ENCODE data around the gene SMPD4.
"Not testable (repeated sequence)": the region's sequence is repeated elsewhere in the genome, so short reads cannot be mapped to it uniquely, and the experiment has no call there.

SMPD4 gene, protein sequence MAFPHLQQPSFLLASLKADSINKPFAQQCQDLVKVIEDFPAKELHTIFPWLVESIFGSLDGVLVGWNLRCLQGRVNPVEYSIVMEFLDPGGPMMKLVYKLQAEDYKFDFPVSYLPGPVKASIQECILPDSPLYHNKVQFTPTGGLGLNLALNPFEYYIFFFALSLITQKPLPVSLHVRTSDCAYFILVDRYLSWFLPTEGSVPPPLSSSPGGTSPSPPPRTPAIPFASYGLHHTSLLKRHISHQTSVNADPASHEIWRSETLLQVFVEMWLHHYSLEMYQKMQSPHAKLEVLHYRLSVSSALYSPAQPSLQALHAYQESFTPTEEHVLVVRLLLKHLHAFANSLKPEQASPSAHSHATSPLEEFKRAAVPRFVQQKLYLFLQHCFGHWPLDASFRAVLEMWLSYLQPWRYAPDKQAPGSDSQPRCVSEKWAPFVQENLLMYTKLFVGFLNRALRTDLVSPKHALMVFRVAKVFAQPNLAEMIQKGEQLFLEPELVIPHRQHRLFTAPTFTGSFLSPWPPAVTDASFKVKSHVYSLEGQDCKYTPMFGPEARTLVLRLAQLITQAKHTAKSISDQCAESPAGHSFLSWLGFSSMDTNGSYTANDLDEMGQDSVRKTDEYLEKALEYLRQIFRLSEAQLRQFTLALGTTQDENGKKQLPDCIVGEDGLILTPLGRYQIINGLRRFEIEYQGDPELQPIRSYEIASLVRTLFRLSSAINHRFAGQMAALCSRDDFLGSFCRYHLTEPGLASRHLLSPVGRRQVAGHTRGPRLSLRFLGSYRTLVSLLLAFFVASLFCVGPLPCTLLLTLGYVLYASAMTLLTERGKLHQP

DNA sequence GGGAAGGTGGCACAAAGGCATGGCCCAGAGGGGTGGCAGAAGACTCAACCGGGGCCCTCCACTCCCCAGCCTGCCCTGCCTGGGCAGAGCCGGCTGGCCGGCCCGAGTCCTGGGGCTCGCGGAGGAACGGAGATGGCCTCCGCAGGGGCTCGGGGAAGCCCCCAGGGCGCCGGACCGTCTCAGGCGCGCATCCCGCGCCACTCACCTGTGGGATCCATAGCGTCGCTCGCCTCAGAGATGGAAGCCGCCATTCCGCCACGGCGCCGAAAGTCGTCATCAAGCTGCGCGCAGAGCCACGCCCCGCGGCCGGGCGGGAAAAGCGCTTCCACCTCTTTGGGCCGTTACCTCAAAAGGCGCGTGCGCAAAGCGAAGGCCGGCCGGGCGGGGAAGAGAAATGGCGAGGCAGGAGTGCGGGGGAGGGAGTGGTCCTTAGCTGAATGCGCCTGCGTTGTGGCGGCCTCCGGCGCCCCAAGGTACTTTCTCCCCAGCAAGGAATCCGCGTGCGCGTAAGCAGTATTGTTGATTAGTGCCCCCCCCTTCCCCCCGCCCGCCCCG is at the start of gene SMPD4:
TSS of gene SMPD4 (minus strand) at position 278 of the 555 bp plus-strand sequence. CDS start 5,010 bp downstream, outside the sequence.
- peak; percentile 95 for DNase-seq

DNA sequence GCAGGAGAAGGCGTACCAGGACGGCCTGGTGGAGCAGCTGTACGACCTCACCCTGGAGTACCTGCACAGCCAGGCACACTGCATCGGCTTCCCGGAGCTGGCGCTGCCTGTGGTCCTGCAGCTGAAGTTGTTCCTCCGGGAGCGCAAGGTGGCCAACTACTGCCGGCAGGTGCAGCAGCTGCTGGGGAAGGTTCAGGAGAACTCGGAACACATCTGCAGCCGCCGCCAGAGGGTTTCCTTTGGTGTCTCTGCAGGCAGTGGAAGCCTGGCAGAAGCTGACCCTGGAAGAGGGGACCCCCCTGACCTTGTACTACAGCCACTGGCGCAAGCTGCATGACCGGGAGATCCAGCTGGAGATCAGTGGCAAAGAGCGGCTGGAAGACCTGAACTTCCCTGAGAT is 49.5 kb upstream of the SMPD4 start:
- DNase-seq: not testable (repeated sequence)

DNA sequence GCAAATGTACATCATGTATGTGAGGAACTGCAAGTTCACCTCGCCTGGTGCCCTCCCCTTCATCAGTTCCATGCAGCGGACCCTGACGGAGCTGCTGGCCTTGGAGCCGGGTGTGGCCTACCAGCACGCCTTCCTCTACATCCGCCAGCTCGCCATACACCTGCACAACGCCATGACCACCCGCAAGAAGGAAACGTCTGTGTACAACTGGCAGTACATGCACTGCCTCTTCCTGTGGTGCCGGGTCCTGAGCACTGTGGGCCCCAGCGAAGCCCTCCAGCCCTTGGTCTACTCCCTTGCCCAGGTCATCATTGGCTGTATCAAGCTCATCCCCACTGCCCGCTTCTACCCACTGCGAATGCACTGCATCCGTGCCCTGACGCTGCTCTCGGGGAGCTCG is 49.0 kb upstream of the SMPD4 start:
- DNase-seq: not testable (repeated sequence)

DNA sequence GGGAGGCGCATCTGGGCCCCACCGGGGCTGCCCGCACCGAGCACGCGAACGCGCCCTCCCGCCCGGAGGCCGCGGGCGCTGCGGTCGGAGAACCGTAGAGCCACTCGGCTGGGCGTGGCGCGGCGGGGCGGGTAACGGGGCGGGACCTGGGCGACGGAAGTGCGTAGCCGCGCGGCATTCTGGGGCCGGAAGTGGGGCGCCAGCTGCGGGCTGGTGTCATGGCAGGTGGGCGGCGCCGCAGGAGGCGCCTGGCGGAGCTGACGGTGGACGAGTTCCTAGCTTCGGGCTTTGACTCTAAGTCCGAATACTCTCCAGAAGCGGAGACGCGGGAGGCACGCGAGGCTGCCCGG is 47.7 kb upstream of the SMPD4 start:
- DNase-seq: not testable (repeated sequence)

DNA sequence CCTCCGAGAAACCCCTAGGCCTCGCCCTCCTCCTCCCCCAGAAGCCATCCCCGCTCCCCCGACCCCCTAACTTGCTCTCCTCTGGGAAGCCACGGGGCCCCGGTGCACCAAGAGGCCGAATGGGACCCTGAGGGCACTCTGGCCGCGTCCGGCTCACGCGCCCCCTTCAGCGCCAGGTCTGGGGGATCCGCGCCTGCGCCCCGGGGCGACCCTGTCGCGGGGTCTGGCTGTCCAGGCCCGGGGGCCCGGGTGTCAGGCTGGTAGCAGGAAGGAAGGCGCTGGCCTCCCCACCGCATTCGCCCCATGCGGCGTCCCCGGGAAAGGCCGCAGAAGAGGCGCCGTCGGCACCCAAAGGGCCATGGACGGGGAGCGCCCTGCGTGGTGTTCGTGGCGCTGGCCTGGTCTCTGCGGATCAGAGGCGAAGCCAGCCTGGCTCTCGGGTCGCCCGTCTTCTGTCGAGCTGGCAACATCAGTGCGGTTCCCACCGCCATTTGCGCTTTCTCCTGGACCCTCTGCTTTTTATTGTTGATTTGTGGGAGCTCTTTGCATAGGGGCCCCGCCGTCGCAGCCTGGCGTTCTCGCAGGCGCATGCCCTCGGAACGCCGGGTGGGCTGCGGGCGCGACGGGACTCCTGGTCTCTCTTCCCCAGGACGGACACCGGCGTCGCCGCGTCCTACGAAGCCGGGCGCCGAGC is 47.2 kb upstream of the SMPD4 start:
- DNase-seq: not testable (repeated sequence)

DNA sequence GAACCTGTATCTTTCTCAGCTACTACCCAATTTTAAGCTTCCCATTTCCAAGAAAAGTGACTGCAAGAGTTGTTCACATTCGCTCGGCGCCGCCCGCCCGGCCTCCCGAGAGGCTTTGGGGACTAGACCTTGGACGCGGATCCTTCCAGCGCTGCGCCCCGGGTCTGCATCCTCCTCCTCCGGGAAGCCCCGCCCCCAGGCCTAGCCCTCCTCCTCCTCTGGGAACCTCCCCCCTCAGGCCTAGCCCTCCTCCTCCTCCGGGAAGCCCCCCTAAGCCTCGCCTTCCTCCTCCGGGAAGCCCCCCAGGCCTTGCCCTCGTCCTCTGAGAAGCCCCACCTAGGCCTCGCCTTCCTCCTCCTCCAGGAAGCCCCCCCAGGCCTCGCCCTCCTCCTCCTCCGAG is 46.6 kb upstream of the SMPD4 start:
- not testable (repeated sequence) for DNase-seq

DNA sequence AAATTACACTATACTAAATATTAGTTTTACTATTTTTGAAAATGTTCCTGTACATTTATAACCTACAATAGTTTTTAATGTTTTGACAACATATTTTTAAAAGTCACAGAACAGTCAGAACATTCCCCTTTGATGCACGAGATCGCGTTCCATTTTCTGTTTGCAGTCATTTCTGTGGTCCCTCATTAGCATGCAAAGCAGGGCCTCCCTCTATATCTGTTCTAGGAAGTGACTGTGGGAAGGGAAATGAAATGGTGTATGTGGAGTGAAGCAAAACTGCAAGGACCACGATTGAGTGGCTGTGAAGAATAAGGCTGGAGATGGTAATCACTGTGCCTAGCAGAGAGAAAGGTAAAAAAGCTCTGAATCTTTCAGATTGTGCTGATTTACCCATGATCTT is 41.1 kb upstream of the SMPD4 start:
- DNase-seq: not testable (repeated sequence)

DNA sequence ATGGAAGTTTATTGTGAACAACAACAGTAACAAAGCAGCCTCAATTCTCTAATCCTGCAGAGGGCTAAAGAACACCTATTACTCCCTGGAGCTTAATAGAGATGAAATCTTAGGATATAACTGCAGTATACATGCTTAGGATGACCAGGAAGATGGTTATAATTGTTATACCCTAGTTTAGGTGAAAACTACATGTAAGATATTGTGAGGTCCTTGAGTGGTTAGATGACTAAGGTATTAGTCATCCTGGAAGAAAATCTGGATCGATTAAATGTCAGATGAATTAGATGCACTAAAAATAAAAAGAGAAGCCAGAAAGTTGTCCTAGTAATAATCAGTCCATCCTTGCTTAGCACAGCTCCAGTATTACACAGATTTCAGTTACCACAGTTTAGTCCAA is 39.1 kb upstream of the SMPD4 start:
- not testable (repeated sequence) for DNase-seq

DNA sequence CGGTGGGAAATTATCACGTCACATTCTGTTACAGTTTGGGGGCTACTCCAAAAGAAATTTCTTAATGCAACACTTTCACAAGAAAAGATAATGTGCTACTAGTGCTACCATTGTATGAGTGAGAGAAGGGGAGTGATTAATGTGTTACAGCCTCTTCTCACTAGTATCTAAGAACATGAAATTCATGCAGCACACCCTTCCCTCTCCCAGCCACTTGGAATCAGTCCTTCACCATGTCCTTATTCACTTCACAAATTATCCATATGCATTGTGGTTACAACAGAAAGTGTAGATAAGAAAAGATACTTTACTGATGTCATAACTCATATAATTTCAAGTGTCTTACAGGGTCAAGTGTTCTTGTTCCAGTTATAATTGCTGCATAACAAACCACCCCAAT is 37.7 kb upstream of the SMPD4 start:
- not testable (repeated sequence) for DNase-seq

DNA sequence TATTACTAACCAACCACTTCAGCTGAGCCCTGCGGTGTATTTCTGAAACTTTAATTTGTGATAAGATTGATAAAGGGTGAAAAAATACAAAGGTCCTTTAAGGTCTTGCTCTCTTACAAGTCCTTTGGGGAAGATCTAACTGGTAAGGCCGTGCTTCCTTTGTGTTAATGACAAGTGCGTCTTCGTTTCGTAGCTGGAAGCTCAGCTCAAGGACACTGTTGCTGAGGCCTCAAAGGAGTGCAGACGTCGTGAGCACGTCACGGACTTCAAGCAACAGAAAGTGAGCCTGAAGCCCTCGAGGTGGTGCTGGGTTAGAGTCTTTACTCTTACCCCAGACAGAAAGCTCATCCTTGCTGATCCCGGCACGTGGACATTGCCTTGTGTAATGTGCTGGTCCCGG is 25.6 kb upstream of the SMPD4 start:
- not testable (repeated sequence) for DNase-seq

DNA sequence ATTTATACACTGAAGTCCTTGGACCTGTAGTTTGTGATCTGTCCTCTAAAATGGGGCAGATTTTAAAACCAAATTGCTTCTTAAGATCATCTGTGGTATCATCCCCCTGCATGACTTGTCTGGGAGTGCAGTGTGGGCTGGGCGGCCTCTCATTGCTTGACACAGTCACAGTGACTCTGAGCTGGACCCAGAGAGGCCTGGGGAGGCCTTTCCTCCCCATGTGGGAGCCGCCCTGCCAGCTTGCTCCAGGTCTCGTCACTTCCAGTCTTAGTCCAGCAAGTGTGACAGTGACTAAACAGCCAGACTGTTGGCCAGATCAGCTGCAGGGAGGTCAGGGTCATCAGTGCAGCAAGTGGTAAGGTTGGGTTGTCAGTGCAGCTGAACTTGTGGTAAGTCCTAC is 21.7 kb upstream of the SMPD4 start:
- DNase-seq: not testable (repeated sequence)

DNA sequence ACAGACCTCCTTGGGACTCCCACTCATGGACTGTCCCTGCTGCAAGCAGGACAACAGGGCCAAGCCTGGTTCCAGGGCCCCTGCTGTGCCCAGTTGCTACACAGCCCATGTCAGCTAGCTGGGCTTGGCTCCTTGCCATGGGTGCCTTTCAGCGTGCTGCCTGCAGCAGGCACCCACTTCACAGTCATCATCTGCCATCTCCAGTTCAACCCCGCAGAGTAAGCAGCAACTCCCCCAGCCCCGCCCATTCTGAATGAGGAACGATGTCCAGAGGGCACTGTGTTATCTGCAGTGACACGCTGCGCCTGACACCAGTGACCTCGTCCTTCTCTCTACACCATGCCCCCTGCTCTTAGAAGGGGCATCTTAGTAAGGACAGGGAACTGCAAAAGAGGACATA is 21.1 kb upstream of the SMPD4 start:
- DNase-seq: not testable (repeated sequence)

DNA sequence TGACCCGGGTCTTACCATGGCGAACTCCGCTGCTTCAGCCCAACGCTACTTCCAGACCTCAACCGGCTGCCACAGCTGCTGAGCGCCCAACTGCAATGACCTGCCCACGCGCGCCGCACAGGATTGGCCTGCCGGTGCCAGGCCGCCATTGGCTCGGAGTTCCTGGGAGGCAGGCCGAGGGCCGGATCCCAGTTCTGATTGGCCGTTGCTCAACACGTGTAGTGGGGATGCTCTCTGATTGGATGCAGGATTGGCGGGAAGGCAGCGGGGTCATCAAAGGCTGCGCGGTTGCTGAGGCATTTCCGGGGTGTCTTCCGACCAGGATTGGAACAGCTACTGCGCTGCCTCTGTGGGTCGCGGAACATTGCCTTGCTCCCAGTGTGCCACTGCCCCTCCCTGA is 16.9 kb upstream of the SMPD4 start, which contains the start of gene TUBA3E:
TSS of gene TUBA3E (minus strand) at position 97 of the 400 bp plus-strand sequence. CDS start at position 18, 79 bp downstream.
- DNase-seq: no peak

DNA sequence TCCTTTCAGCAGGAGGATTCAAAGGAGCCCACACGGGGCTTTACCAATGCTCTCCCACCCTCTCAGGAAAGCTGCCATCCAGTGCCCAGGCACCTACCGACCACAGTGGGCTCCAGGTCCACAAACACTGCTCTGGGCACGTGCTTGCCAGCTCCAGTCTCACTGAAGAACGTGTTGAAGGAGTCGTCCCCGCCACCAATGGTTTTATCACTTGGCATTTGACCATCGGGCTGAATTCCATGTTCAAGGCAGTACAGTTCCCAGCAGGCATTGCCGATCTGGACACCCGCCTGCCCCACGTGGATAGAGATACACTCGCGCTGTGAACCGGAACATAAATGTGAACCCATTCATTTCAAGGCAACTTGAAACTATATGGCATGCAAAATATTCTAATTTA is 14.7 kb upstream of the SMPD4 start:
- DNase-seq: not testable (repeated sequence)

DNA sequence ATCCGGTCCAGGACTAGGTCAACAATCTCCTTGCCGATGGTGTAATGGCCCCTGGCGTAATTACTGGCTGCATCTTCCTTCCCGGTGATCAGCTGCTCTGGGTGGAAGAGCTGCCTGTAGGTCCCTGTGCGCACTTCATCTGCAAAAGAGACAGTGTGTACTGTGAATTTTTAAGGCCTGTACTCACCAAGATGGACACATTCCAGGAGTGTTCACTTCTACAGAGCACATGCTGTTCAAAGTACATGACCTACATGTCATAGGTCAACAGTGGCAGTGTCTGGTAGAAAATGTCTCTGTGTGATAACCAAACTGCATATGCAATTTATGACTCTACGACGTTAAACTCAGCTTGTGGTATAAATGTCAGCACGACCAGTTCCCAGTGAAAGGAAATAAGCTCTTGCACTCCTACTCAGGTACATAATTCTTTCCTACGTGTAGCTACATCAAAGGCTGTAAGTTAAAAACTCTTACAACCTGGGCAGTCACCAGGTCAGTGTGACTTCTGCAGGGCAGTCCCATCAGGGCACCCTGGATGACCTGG is 13.8 kb upstream of the SMPD4 start:
- not testable (repeated sequence) for DNase-seq

DNA sequence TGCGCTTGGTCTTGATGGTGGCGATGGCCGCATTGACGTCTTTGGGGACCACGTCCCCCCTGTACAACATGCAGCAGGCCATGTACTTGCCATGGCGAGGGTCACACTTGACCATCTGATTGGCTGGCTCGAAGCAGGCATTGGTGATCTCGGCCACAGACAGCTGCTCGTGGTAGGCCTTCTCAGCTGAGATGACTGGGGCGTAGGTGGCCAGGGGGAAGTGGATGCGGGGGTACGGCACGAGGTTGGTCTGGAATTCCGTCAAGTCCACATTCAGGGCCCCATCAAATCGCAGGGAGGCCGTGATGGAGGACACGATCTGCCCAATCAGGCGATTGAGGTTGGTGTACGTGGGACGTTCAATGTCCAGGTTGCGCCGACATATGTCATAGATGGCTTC is 12.4 kb upstream of the SMPD4 start:
- DNase-seq: not testable (repeated sequence)

DNA sequence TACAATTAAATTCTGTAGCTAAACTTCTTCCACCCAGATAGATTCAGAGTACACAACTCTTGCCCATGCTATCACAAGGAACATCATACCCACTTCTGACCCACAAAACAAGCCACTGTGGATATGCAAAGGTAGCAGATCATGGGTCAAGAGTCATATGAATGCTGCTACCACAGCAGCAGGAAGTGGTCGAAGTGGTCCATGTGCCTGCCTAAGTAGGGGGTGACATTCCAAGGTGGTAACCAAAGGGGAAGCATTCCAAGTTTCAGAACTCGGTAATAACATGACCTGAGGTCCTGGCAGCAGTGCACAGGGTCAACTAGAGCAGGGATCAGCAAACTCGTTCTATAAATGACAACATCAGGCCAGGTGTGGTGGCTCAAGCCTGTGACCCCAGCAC is 11.0 kb upstream of the SMPD4 start:
- DNase-seq: not testable (repeated sequence)

DNA sequence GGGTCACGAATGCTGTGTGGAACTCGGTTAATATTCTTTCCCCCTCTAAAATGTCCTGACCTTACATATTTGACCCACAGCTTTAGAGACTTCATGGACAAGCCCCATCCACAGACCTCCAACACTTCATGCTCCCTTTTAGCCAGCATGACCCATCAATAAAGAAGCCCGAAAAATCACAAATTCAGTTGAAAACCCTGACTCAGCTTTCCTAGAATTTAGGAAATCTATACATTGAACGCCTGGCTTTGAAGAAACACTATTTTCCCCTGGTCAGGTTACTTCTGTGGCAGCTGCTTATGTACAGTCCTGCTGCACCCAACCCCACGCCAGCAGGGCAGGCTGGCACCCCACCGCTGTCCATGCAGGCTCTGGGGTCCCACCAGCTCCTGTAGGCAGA is 9.9 kb upstream of the SMPD4 start:
- DNase-seq: not testable (repeated sequence)

DNA sequence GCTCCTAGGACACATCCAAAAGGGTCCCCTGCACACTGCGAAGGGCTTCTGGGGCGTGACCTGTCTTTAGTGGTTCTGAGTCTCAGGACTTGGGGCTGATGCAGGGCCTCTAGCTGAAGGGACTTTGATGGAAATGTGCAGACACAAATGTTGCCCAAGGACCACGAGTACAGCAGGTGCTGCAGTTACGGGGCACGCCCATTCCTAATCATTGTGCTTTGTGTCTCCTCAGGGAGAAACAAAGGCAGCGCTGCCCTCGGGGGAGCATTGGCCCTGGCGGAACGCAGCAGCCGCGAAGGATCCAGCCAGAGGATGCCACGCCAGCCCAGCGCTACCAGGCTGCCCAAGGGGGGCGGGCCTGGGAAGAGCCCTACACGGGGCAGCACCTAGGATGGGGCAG is 8.8 kb upstream of the SMPD4 start:
- no peak for DNase-seq

DNA sequence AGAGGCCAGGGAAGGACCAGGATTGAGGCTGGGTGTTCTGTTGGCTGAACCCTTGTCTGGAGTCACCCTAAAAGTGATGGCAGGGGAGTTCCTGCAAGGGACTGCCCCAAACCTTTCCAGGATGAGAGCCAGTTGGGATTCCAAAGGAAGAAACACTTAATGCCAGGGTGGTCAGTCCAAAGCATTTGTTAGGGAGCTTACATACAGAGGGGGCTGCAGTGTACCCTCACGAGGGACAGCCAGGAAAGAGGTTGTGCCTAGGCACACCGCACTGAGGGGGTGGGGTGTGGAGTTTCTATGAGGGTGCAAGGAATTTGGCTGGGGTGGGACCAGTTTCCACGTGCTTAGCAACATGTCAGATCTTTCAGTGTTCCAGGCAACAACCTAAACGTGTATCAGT is 7.6 kb upstream of the SMPD4 start:
- DNase-seq: not testable (repeated sequence)

DNA sequence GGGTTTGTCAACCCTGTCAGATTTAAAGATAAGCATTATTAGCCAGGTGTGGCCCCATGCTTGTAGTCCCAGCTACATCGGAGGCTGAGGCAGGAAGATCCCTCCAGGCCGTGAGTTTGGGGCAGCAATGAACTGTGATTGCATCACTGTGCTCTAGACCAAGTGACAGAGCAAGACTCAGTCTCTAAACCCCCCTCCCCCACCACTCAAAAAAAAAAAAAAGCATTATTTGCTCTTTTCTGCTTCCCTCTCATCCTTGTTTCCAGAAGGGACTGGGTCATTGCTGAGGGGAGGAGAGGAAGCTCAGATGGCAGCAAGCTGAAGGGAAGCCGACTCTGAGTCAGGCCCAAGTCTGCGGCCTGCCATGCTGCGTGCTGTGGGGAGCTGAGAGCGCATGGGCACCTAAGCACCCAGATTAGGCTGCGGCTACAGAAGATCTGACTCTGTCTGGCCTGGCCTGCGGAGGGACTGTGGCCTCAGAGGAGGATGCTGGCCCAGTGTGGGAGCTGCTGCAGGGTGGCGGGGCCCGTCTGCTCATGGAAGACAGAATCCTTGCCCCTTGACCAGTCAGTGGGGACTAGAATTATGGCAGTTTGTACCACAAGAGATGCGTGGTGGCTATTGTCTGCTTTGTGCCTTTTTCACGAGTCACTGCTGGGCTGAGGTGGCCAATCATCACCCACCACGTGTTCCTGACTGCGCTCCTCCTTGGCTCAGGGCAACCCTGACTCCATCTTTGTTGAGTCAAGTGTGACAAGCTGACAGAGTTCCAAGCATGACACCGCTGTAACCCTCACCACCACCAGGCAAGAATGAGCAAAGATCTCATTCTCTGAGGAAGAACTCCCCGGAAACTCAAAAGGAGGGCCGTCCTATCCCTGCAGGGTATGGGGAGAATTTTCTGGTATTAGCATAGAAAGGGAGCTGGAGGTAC is 6.7 kb upstream of the SMPD4 start:
- not testable (repeated sequence) for DNase-seq

Data from NCI-H226 (cell line).